ENCODE data around the gene EP400. TPM values are rescaled to one million over a fixed set of nuclear protein-coding genes. Genes with fewer than 3 reads are reported as not detected.

Gene EP400
- total and polyA plus RNA-seq, 2 of the 13 experiments (the other 11 are each of a cell fraction or from before 2014, with no cell fraction given) = 4.9 to 5.0 TPM

- TF ChIP-seq ZNF484 (CRISPR knock-in tag; IDR thresholded peaks at IDR 0.05; ENCODE audit: borderline replicate concordance, low read depth) (no peak), FOXM1 (CRISPR knock-in tag; IDR thresholded peaks at IDR 0.05) (no peak), ZMAT5 (CRISPR knock-in tag; IDR thresholded peaks at IDR 0.05; ENCODE audit: borderline replicate concordance, low read depth) (no peak)
These were observed 44.8 kb downstream of the EP400 start (continued) for GRCh38 chr12:131994589-131994988.

GRCh38 chr12:132000286-132000872, 50.6 kb downstream of the EP400 start:
- no peak for ATAC-seq
- no peaks in the 10 kb centered on the region for H4K20me1 ChIP-seq (ENCODE audit: insufficient read depth, low read length)
- WGBS (ENCODE audit: low lambda C conversion rate) = 92% methylated on average over 1 of the region's 1 CpG
- H3K4me2 ChIP-seq (ENCODE audit: low read depth, low read length) = no peak overlapping the region
- no peak overlapping the region for H2AFZ ChIP-seq (ENCODE audit: low read length)
- intact Hi-C loops (cut with micrococcal nuclease; ENCODE audit: unreplicated experiment) = loop anchor here (5.0 kb wide), 1 partner anchor 148 kb away; no protein-coding TSS in a partner anchor
- POLR2A ChIA-PET = no interaction called here
- no peaks in the 10 kb centered on the region; a peak in 1 of 5 replicates for H3K27me3 ChIP-seq (ENCODE audit: control insufficient read depth in 1 of 2, insufficient read depth in 2 of 2, low read length in 2 of 2)
- no peak overlapping the region for H3K9ac ChIP-seq (ENCODE audit: insufficient read depth, low read depth, low read length)
- no peaks in the 10 kb centered on the region for H3K4me1 ChIP-seq (ENCODE audit: insufficient read depth, low read length)
- no peak overlapping the region for H3K27ac ChIP-seq (ENCODE audit: extremely low read length, insufficient read depth, low read length)
- DNase-seq (ENCODE audit: low spot score) = no peak
- H3K9me3 ChIP-seq (ENCODE audit: low read length) = no peaks in the 10 kb centered on the region
- CTCF ChIA-PET (ENCODE audit: low intra/inter-chr PET ratio, low total read pairs) = interaction anchor here (1.9 kb wide), 1 partner anchor 164 kb away, joined by 6 read pairs; no protein-coding TSS in a partner anchor
- no peak overlapping the region for H3K4me3 ChIP-seq (replicated peaks in 1 of 3; ENCODE audit: insufficient read depth in 1 of 3, low read depth in 2 of 3, low read length in 3 of 3)
- BruUV-seq (replicated peaks) = no TSS peak
- FAIRE-seq = no peak
- no peaks in the 10 kb centered on the region for H3K79me2 ChIP-seq (ENCODE audit: insufficient read depth, low read length)
- peaks cover 5 to 22% of the 10 kb centered on the region in 2 experiments; a peak in 3 of 5 replicates for H3K36me3 ChIP-seq (replicated peaks in 1 of 2; ENCODE audit: control insufficient read depth in 1 of 2, insufficient read depth in 2 of 2, low read length in 2 of 2)
- in situ Hi-C loops (cut with HindIII; ENCODE audit: extremely low pct_ligation_motif_present, low pct_unique_long_range_greater_than_20kb) = loop anchor here (25.0 kb wide), 1 partner anchor 388 kb away; no protein-coding TSS in a partner anchor
- no peak for TF ChIP-seq DZIP1 (CRISPR knock-in tag; IDR thresholded peaks at IDR 0.05)
- TF ChIP-seq MIER2 (CRISPR knock-in tag; IDR thresholded peaks at IDR 0.05) = no peak
- TF ChIP-seq SIX1 (CRISPR knock-in tag; IDR thresholded peaks at IDR 0.05; ENCODE audit: borderline replicate concordance) = no peak
- TF ChIP-seq ZBTB44 (CRISPR knock-in tag; IDR thresholded peaks at IDR 0.05) = no peak
- no peak for TF ChIP-seq ARNT2 (CRISPR knock-in tag; IDR thresholded peaks at IDR 0.05; ENCODE audit: low read depth)
- TF ChIP-seq CBX2 (IDR thresholded peaks at IDR 0.05; ENCODE audit: low read depth, low read length) = no peak
- no peak for TF ChIP-seq CBX2 (CRISPR knock-in tag; IDR thresholded peaks at IDR 0.05; ENCODE audit: low read depth)
- TF ChIP-seq ATM (IDR thresholded peaks at IDR 0.05; ENCODE audit: borderline replicate concordance) = no peak
- TF ChIP-seq ZNF292 (CRISPR knock-in tag; IDR thresholded peaks at IDR 0.05; ENCODE audit: borderline replicate concordance, low read depth) = no peak
- TF ChIP-seq ATF7 (IDR thresholded peaks at IDR 0.05) = peak; percentile 27; the same call in 1 of the 2 replicates
- no peak for TF ChIP-seq ATF7 (CRISPR knock-in tag; IDR thresholded peaks at IDR 0.05)
- no peak for TF ChIP-seq NFIB (CRISPR knock-in tag; IDR thresholded peaks at IDR 0.05; ENCODE audit: borderline replicate concordance)
- no peak for TF ChIP-seq FOXP4 (CRISPR knock-in tag; IDR thresholded peaks at IDR 0.05)
